Trophoblast cell (in vitro differentiated cells and primary cell): Measurements from ENCODE around the gene RGS10.

Experiments
- DNase-seq, 2 donors: peaks; one replicate each; pipeline ENCODE4 v3.0.0-alpha.2; 2016
- H2AFZ ChIP-seq: 2 replicates; pipeline ENCODE4 v1.6.1; 2013; ENCODE audit warnings: low read length, moderate library complexity, mild to moderate bottlenecking; ENCODE audit not compliant: insufficient read depth, poor library complexity
- H2AK5ac ChIP-seq: 2 replicates; pipeline ENCODE4 v1.6.1; 2013; ENCODE audit warnings: mild to moderate bottlenecking, low read length
- H2BK120ac ChIP-seq: 2 replicates; pipeline ENCODE4 v1.6.1; 2013; ENCODE audit warnings: low read length, mild to moderate bottlenecking, moderate library complexity; ENCODE audit not compliant: insufficient read depth, poor library complexity
- H2BK12ac ChIP-seq: 2 replicates; pipeline ENCODE4 v1.6.1; 2013; ENCODE audit warnings: mild to moderate bottlenecking, low read length, moderate library complexity
- H2BK5ac ChIP-seq: 2 replicates; pipeline ENCODE4 v1.6.1; 2013; ENCODE audit warnings: low read length, low read depth, moderate library complexity, mild to moderate bottlenecking; ENCODE audit not compliant: poor library complexity
- H3K14ac ChIP-seq: 2 replicates; pipeline ENCODE4 v1.6.1; 2013; ENCODE audit warnings: mild to moderate bottlenecking, low read length
- H3K18ac ChIP-seq: 2 replicates; pipeline ENCODE4 v1.6.1; 2013; ENCODE audit warnings: mild to moderate bottlenecking, low read length
- H3K23ac ChIP-seq: 2 replicates; pipeline ENCODE4 v1.6.1; 2013; ENCODE audit warnings: low read length
- H3K27ac ChIP-seq: 2 replicates; pipeline ENCODE4 v1.5.1; 2013; ENCODE audit warnings: low read depth, mild to moderate bottlenecking, inconsistent platforms, low read length, moderate library complexity
- H3K27me3 ChIP-seq: 2 replicates; pipeline ENCODE4 v1.6.1; 2013; ENCODE audit warnings: inconsistent platforms, mild to moderate bottlenecking, low read length, moderate library complexity; ENCODE audit not compliant: insufficient read depth
- H3K36me3 ChIP-seq, 2 experiments: 1 replicate in 1 of 2; 2 replicates in 1 of 2; pipeline ENCODE4 v1.6.1; 2013; ENCODE audit warnings: low read length in 2 of 2, mild to moderate bottlenecking in 2 of 2, moderate library complexity in 1 of 2; ENCODE audit not compliant: insufficient read depth in 2 of 2, control insufficient read depth in 1 of 2
- H3K4ac ChIP-seq: 2 replicates; pipeline ENCODE4 v1.6.1; 2013; ENCODE audit warnings: low read depth, mild to moderate bottlenecking, low read length, moderate library complexity
- H3K4me1 ChIP-seq, 2 experiments: 1 replicate in 1 of 2; 2 replicates in 1 of 2; pipeline ENCODE4 v1.6.1; 2013; ENCODE audit warnings: low read length in 2 of 2, mild to moderate bottlenecking in 2 of 2, moderate library complexity in 1 of 2; ENCODE audit not compliant: insufficient read depth in 2 of 2, control insufficient read depth in 1 of 2
- H3K4me2 ChIP-seq: 2 replicates; pipeline ENCODE4 v1.6.1; 2013; ENCODE audit warnings: inconsistent platforms, mild to moderate bottlenecking, low read length, moderate library complexity
- H3K4me3 ChIP-seq: 2 replicates; pipeline ENCODE4 v1.5.1; 2013; ENCODE audit warnings: mild to moderate bottlenecking, low read depth, low read length, inconsistent platforms
- H3K79me1 ChIP-seq: one replicate; pipeline ENCODE4 v1.6.1; 2013; ENCODE audit warnings: low read length
- H3K79me2 ChIP-seq: 2 replicates; pipeline ENCODE4 v1.6.1; 2013; ENCODE audit warnings: low read length, mild to moderate bottlenecking; ENCODE audit not compliant: control insufficient read depth, insufficient read depth, poor library complexity
- H3K9ac ChIP-seq: 2 replicates; pipeline ENCODE4 v1.6.1; 2013; ENCODE audit warnings: mild to moderate bottlenecking, low read length
- H3K9me3 ChIP-seq: 2 replicates; pipeline ENCODE4 v1.6.1; 2013; ENCODE audit warnings: low read depth, mild to moderate bottlenecking, control low read depth, inconsistent platforms, low read length; ENCODE audit not compliant: insufficient read depth
- H4K12ac ChIP-seq: 2 replicates; pipeline ENCODE4 v1.6.1; 2013; ENCODE audit warnings: low read depth, mild to moderate bottlenecking, low read length, moderate library complexity
- H4K8ac ChIP-seq: 2 replicates; pipeline ENCODE4 v1.6.1; 2013; ENCODE audit warnings: low read depth, mild to moderate bottlenecking, low read length, moderate library complexity
- H4K91ac ChIP-seq: one replicate; pipeline ENCODE4 v1.6.1; 2013; ENCODE audit warnings: low read depth, mild to moderate bottlenecking, low read length, moderate library complexity
- WGBS: extraction: QIAGEN DNeasy Blood & Tissue Kit; methylation state at CpG from one replicate; pipeline ENCODE4 v1.1.7; 2013; ENCODE audit warnings: missing lambda C conversion rate; ENCODE audit not compliant: insufficient read length, insufficient coverage; ENCODE audit errors: extremely low coverage; 5-methylcytosine and 5-hydroxymethylcytosine counted together

Gene RGS10

GRCh38 chr10:119505131-119505551 lies 37.4 kb downstream of the RGS10 start:
- Histone ChIP-seq H3K79me2 (no peaks in the 10 kb centered on the region), H3K4me1 (peaks cover 0 to 3% of the 10 kb centered on the region in 2 experiments), H2BK120ac (no peak overlapping the region), H3K9ac (no peak overlapping the region), H2AK5ac (no peak overlapping the region), H3K4ac (no peak overlapping the region), H3K4me3 (no peak overlapping the region), H3K23ac (no peak overlapping the region), H3K27ac (no peak overlapping the region), H3K4me2 (no peak overlapping the region), H4K12ac (no peak overlapping the region), H2BK5ac (no peak overlapping the region), H3K36me3 (no peaks in the 10 kb centered on the region), H2BK12ac (no peak overlapping the region), H3K9me3 (no peaks in the 10 kb centered on the region), H3K27me3 (no peaks in the 10 kb centered on the region), H3K18ac (no peak overlapping the region), H2AFZ (no peak overlapping the region), H3K14ac (no peak overlapping the region), H4K91ac (no peak overlapping the region), H3K79me1 (no peaks in the 10 kb centered on the region), H4K8ac (no peak overlapping the region)
- DNase-seq = no peak
- WGBS = no CpG with 5 or more reads among the region's 12 CpGs

- Histone ChIP-seq H4K12ac (no peak overlapping the region), H3K4me3 (no peak overlapping the region), H2AFZ (no peak overlapping the region), H3K14ac (no peak overlapping the region), H2BK5ac (no peak overlapping the region), H3K9me3 (no peaks in the 10 kb centered on the region), H2BK12ac (no peak overlapping the region), H3K18ac (no peak overlapping the region), H3K9ac (no peak overlapping the region), H3K36me3 (no peaks in the 10 kb centered on the region), H4K91ac (no peak overlapping the region), H3K4me2 (no peak overlapping the region), H3K27me3 (no peaks in the 10 kb centered on the region), H3K79me2 (no peaks in the 10 kb centered on the region), H3K27ac (no peak overlapping the region), H2BK120ac (no peak overlapping the region), H3K23ac (no peak overlapping the region), H3K4ac (no peak overlapping the region), H4K8ac (no peak overlapping the region), H3K79me1 (no peaks in the 10 kb centered on the region), H2AK5ac (no peak overlapping the region), H3K4me1 (no peaks in the 10 kb centered on the region)
- WGBS = no CpG with 5 or more reads among the region's 10 CpGs
- DNase-seq = no peak
Measured at GRCh38 chr10:119504651-119505050, 37.9 kb downstream of the RGS10 start.

- Histone ChIP-seq H3K27ac (no peak overlapping the region), H3K4me2 (no peak overlapping the region), H2BK120ac (no peak overlapping the region), H2AFZ (no peak overlapping the region), H3K4me1 (no peaks in the 10 kb centered on the region), H3K79me2 (no peaks in the 10 kb centered on the region), H3K36me3 (no peaks in the 10 kb centered on the region), H4K91ac (no peak overlapping the region), H3K79me1 (no peaks in the 10 kb centered on the region), H4K8ac (no peak overlapping the region), H3K4ac (no peak overlapping the region), H3K9ac (no peak overlapping the region), H2AK5ac (no peak overlapping the region), H3K14ac (no peak overlapping the region), H2BK5ac (no peak overlapping the region), H3K27me3 (no peaks in the 10 kb centered on the region), H3K4me3 (no peak overlapping the region), H2BK12ac (no peak overlapping the region), H3K23ac (no peak overlapping the region), H3K9me3 (no peaks in the 10 kb centered on the region), H3K18ac (no peak overlapping the region), H4K12ac (no peak overlapping the region)
- no CpG with 5 or more reads among the region's 5 CpGs for WGBS
- no peak for DNase-seq
Measured at GRCh38 chr10:119503821-119504220, 38.7 kb downstream of the RGS10 start.

GRCh38 chr10:119502618-119503155 lies 39.8 kb downstream of the RGS10 start:
- Histone ChIP-seq H2BK5ac (no peak overlapping the region), H3K9ac (no peak overlapping the region), H2AFZ (no peak overlapping the region), H4K12ac (no peak overlapping the region), H4K8ac (no peak overlapping the region), H3K79me1 (no peaks in the 10 kb centered on the region), H4K91ac (no peak overlapping the region), H2BK120ac (no peak overlapping the region), H3K23ac (no peak overlapping the region), H3K27ac (no peak overlapping the region), H3K36me3 (no peaks in the 10 kb centered on the region), H3K27me3 (no peaks in the 10 kb centered on the region), H2AK5ac (no peak overlapping the region), H3K9me3 (no peaks in the 10 kb centered on the region), H2BK12ac (no peak overlapping the region), H3K18ac (no peak overlapping the region), H3K14ac (no peak overlapping the region), H3K4ac (no peak overlapping the region), H3K4me1 (no peaks in the 10 kb centered on the region), H3K4me2 (no peak overlapping the region), H3K4me3 (no peak overlapping the region), H3K79me2 (no peaks in the 10 kb centered on the region)
- WGBS = no CpG with 5 or more reads among the region's 19 CpGs
- DNase-seq = no peak
